Right hindlimb (tissue), 1 donor: ENCODE measurements around the gene ITPKA.

ENCODE experiments used
- DNase-seq: peaks from one replicate; pipeline ENCODE4 v3.0.0-alpha.2; 2018

ITPKA gene

DNA sequence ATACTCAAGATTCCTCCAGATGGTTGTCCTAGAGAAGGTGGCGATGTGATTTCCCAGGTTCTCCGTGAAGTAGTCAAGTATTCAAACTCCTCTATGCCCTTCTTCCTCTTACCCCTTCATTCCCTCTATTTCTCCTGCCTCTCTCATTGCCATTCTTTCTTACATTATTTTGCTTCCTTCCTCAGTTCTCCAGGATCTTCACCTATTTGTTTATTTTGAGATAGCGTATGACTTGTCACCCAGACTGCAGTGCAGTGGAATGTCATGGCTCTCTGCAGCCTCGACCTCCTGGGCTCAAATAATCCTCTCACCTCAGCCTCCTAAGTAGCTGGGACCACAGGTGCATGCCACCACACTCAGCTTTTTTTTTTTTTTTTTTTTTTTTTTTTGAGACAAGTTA is 1.8 kb upstream of the ITPKA start:
- DNase-seq: no peak

- no peak for DNase-seq
Observed at GRCh38 chr15:41492597-41493204, 973 bp upstream of the ITPKA start.

DNA sequence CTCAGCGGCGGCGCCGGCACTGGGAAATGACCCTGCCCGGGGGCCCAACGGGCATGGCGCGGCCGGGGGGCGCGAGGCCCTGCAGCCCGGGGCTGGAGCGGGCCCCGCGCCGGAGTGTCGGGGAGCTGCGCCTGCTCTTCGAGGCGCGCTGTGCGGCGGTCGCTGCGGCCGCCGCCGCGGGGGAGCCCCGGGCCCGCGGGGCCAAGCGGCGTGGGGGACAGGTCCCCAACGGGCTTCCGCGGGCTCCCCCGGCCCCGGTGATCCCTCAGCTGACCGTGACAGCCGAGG is 172 bp downstream of the ITPKA start:
- DNase-seq: no peak

GRCh38 chr15:41494190-41494921 is 682 bp downstream of the ITPKA start:
- no peak for DNase-seq

GRCh38 chr15:41494922-41495735 is 1.5 kb downstream of the ITPKA start:
- DNase-seq: no peak

- DNase-seq: no peak
Observed at GRCh38 chr15:41495736-41496599, 2.3 kb downstream of the ITPKA start.

DNA sequence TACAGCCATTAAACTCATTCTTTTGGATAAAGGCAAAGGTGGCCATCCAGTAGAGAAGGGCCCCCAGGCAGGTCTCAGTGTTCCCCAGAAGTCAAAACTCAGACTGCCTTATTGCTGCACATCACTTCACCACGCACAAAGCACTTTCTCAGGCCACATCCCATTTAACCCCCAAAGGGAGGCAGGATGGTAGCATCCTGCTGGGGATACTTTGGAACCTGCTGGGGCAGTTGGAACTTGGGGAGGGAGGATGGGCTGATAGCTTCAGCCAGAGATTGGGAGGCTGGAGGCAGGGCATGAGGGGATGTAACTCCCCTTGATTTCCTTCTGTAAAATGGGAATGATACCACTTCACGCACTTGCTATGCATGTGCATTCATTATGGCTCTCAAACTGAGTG is 5.0 kb downstream of the ITPKA start:
- DNase-seq: no peak

DNA sequence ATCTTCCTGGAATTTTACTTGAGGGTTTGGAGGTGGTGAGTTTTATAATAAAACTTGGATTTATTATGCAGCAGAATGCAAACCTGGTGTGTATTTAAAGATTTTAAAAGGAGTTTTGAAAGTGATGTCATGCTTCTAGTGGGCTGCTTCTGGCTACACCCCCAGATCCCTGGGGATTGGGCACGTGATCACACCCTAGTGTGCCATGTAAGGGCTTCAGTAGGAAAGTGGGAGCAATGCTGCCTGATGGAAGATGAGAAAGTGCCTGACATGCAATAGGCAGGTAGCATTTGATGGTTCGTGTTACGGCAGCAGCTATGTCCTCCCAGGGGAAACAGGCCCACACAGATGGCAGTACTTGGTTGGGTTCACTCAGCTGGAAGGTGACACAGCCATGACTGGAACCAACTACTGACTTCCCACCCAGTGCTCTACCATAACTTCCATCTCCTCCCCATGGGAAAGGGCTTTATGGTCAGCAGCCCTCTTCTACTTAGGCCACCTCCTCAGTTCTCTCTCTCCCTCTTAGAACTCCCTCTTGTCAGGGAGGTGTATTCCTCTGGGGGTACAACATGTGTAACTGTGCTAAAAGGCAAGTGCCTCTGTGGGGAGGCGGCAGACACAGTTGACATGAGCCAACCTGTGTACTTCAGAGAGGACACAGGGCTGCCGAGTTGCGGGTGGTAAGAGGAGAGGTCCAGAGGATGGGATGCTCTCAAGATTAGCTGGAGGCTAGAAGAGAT is 5.6 kb downstream of the ITPKA start:
- no peak for DNase-seq

GRCh38 chr15:41501191-41501917 is 7.7 kb downstream of the ITPKA start:
- no peak for DNase-seq

- DNase-seq: no peak
Observed at GRCh38 chr15:41501931-41502794, 8.5 kb downstream of the ITPKA start.

GRCh38 chr15:41502795-41503668 is 9.4 kb downstream of the ITPKA start:
- DNase-seq: no peak

DNA sequence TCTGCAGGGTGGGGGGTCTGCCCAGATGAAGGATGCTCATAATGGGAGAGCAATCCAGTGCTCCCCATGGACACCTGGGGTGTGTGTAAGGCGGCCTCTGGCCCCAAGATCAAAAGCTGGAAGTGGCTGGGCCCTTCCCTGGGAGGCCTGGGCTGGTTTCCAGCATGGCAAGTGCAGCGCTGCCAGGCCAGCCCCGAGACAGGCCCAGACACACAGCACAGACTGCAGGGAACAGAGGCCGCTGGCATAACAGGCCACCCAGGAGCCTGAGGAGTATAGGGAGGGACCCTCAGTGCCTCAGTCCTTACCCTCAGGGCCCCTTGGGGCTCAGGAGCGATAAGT is 10.0 kb downstream of the ITPKA start:
- DNase-seq: no peak

DNA sequence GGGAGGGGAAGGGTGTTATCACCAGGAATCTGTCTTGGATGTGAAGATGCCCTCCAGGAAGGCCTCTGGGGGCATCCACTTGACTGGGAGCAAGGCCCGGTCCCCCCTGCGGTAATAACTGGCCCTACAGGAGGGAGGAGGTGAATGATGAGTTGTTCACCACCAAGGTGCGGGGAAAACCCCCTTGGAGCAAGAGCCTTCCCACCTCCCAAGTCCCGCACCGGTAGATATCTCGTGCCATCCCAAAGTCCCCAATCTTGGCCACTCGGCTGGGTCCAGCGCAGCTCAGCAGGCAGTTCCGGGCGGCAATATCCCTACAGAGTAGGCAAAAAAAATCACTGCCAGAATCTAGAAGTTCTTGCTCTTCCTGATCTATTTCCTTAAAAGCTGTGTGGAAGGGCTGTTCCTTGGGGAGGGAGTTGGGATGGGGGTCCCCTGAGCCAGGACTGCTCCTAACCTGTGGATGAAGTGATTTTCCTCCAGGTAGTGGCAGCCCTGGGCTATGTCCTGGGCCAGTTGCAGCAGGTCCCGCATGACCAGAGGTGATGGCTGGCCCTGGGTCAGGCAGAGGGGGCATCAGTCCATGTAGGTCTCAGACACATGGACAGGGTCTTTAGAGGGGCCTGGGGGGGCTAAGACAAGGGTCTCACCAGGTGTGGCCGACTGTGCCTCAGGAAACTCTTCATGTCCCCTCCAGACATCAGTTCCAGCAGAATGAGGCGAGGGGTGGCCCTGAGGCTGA is 11.2 kb downstream of the ITPKA start:
- DNase-seq: no peak

GRCh38 chr15:41505776-41506175 is 12.1 kb downstream of the ITPKA start:
- DNase-seq: no peak

DNA sequence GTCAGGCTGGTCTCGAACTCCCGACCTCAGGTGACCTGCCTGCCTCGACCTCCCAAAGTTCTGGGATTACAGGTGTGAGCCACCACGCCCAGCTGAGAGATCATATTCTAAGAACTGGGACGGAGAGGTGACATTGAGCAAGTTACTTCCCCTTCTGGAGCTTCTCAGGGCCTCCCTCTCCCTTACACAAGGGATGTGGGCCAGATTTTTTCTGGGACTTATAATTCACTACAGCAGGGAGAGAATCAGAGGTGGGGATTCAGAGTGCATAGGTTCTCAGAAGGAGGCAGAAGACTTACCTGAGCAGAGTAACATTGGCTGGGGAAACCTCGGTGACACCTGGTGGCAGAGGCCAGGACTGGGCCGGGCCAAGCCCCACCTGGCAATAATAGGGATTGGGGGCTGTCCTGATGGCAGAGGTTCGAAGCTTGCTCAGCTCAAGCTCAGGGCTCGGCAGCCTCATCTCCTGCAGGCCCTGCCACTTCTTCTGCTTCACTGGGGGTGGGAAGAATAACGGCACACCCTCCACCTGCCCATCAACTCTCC is 13.2 kb downstream of the ITPKA start:
- DNase-seq: no peak

- no peak for DNase-seq
Observed at GRCh38 chr15:41507820-41508290, 14.2 kb downstream of the ITPKA start.

DNA sequence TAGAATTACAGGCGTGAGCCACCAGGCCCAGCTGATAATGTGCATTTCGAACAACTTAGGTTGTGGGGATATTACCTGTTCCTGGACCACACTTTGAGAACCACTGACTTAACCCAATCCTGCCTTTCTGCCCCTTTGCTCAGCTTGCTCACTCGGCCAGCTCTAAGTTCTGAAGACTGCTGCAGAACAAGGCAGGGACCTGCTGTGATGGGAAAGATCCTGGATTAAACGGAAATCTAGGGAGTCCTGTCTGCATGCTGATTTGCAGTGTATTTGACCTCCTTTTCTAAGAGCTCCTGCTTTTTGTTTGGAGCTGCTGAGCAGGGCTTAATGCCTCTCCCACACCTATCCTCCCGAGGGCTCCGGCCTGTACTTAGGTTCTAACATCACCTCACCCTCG is 17.1 kb downstream of the ITPKA start:
- no peak for DNase-seq

- DNase-seq: no peak
Observed at GRCh38 chr15:41511331-41511898, 17.7 kb downstream of the ITPKA start.
